HT-29 (cell line): ENCODE results near the gene CCL17. TPM values are rescaled to one million over a fixed set of nuclear protein-coding genes. Genes with fewer than 3 reads are reported as not detected.

ENCODE experiments used
- DNase-seq: peaks from one replicate; pipeline ENCODE4 v3.0.0-alpha.2; 2015; ENCODE audit warnings: low spot score
- total RNA-seq: library from RNA; depleted of rRNA; stranded (reverse); fragments of >200 nt; shearing (Covaris generic); gene quantifications from 2 replicates; pipeline ENCODE4 v1.2.3, GENCODE V29; 2014

The CCL17 gene
- total RNA-seq, 1 experiment from 2014 or later = not detected

GRCh38 chr16:57377080-57377841 is 27.3 kb upstream of the CCL17 start:
- DNase-seq = peak; percentile 42

GRCh38 chr16:57379579-57379978 is 25.0 kb upstream of the CCL17 start:
- no peak for DNase-seq

GRCh38 chr16:57380671-57381462 is 23.7 kb upstream of the CCL17 start:
- peak; percentile 44 for DNase-seq

GRCh38 chr16:57381791-57382534 is 22.6 kb upstream of the CCL17 start:
- no peak for DNase-seq

GRCh38 chr16:57382535-57383275 is 21.9 kb upstream of the CCL17 start:
- DNase-seq = no peak

- no peak for DNase-seq
Observed at GRCh38 chr16:57383276-57384247, 21.0 kb upstream of the CCL17 start.

GRCh38 chr16:57384248-57385070 is 20.1 kb upstream of the CCL17 start:
- DNase-seq = no peak

GRCh38 chr16:57385083-57385482 is 19.5 kb upstream of the CCL17 start:
- DNase-seq = no peak

GRCh38 chr16:57386381-57386951 is 18.1 kb upstream of the CCL17 start:
- DNase-seq = no peak

- no peak for DNase-seq
Observed at GRCh38 chr16:57387598-57388354, 16.8 kb upstream of the CCL17 start.

GRCh38 chr16:57388359-57389086 is 16.0 kb upstream of the CCL17 start:
- DNase-seq = no peak

GRCh38 chr16:57389087-57389468 is 15.5 kb upstream of the CCL17 start:
- DNase-seq = no peak

- DNase-seq = no peak
Observed at GRCh38 chr16:57390636-57391295, 13.8 kb upstream of the CCL17 start.

- no peak for DNase-seq
Observed at GRCh38 chr16:57391300-57391699, 13.3 kb upstream of the CCL17 start.

GRCh38 chr16:57391708-57392107 is 12.9 kb upstream of the CCL17 start:
- no peak for DNase-seq

- peak; percentile 28 for DNase-seq
Observed at GRCh38 chr16:57392694-57393093, 11.9 kb upstream of the CCL17 start.

GRCh38 chr16:57394444-57394843 is 10.1 kb upstream of the CCL17 start:
- no peak for DNase-seq
